Right atrium auricular region (tissue), 2 donors: ENCODE measurements around the gene CTTNBP2NL. TPM values are rescaled to one million over a fixed set of nuclear protein-coding genes. Genes with fewer than 3 reads are reported as not detected.

Experiments
- DNase-seq: peaks from one replicate; pipeline ENCODE4 v3.0.0-alpha.2; 2019; ENCODE audit warnings: low spot score
- H3K27ac ChIP-seq, 2 donors: fragments of 200-600 bp; sonication (generic); 1 replicate in 1 of 2; 2 replicates in 1 of 2; pipeline ENCODE4 v1.5.1; 2016 to 2019
- H3K27me3 ChIP-seq, 2 donors: fragments of 200-600 bp; sonication (generic); one replicate each; pipeline versions ENCODE4 v1.5.1 to v1.6.0; 2017 to 2019
- H3K36me3 ChIP-seq: fragments of 200-600 bp; sonication (generic); one replicate; pipeline ENCODE4 v1.5.1; 2016
- H3K4me1 ChIP-seq, 2 donors: fragments of 200-600 bp; sonication (generic); one replicate each; pipeline versions ENCODE4 v1.5.1 to v1.6.0; 2017 to 2019
- H3K4me3 ChIP-seq, 2 donors: fragments of 200-600 bp; sonication (generic); 1 replicate in 1 of 2; 2 replicates in 1 of 2; pipeline ENCODE4 v1.5.1; 2017 to 2019; ENCODE audit warnings: mild to moderate bottlenecking in 1 of 2, moderate library complexity in 1 of 2
- H3K9me3 ChIP-seq, 2 donors: fragments of 200-600 bp; sonication (generic); one replicate each; pipeline ENCODE4 v1.5.1; 2019
- CTCF ChIP-seq, 2 donors: fragments of 200-600 bp; sonication (generic); IDR thresholded peaks; one replicate each; pipeline ENCODE4 v1.5.1; 2019; ENCODE audit warnings: antibody characterized with exemption in 2 of 2
- total RNA-seq, 2 donors: library from RNA; depleted of rRNA; stranded (reverse); fragments of >200 nt; gene quantifications; one replicate each; pipeline ENCODE4 v1.1.0, GENCODE V29; 2016

CTTNBP2NL gene
- total RNA-seq, 2 donors from 2014 or later: 10.2 to 13.4 TPM

- Histone ChIP-seq H3K4me3 (no peak overlapping the region), H3K4me1 (no peaks in the 10 kb centered on the region), H3K27me3 (no peaks in the 10 kb centered on the region), H3K9me3 (no peaks in the 10 kb centered on the region), H3K36me3 (no peaks in the 10 kb centered on the region), H3K27ac (no peak overlapping the region)
- no peak for TF ChIP-seq CTCF (IDR thresholded peaks at IDR 0.05)
- DNase-seq: no peak
Observed at GRCh38 chr1:112493351-112493750, 97.3 kb downstream of the CTTNBP2NL start.

GRCh38 chr1:112496290-112496689 lies 100.3 kb downstream of the CTTNBP2NL start:
- H3K9me3 ChIP-seq: no peaks in the 10 kb centered on the region
- no peaks in the 10 kb centered on the region for H3K36me3 ChIP-seq
- TF ChIP-seq CTCF (IDR thresholded peaks at IDR 0.05): no peak
- no peak overlapping the region for H3K27ac ChIP-seq
- no peak for DNase-seq
- H3K4me1 ChIP-seq: peaks cover 0 to 2% of the 10 kb centered on the region in 2 donors
- H3K4me3 ChIP-seq: no peak overlapping the region
- no peaks in the 10 kb centered on the region for H3K27me3 ChIP-seq

- peak overlapping the region; percentile 69 to 75 for H3K27ac ChIP-seq
- peak; percentile 69 to 87 for TF ChIP-seq CTCF (IDR thresholded peaks at IDR 0.05)
Observed at GRCh38 chr1:112501810-112502641, 106.0 kb downstream of the CTTNBP2NL start.

GRCh38 chr1:112502826-112503225 lies 106.8 kb downstream of the CTTNBP2NL start:
- Histone ChIP-seq H3K4me1 (peaks cover 0 to 33% of the 10 kb centered on the region in 2 donors), H3K9me3 (no peaks in the 10 kb centered on the region), H3K4me3 (no peak overlapping the region), H3K27me3 (no peaks in the 10 kb centered on the region), H3K36me3 (no peaks in the 10 kb centered on the region), H3K27ac (peak overlapping the region in 1 of 2 donors; percentile 75)
- TF ChIP-seq CTCF (IDR thresholded peaks at IDR 0.05): no peak
- DNase-seq: no peak

More at GRCh38 chr1:112501810-112502641, 106.0 kb downstream of the CTTNBP2NL start:
- peak; percentile 70 for DNase-seq
- Histone ChIP-seq H3K27me3 (no peaks in the 10 kb centered on the region), H3K4me3 (peak overlapping the region; percentile 36 to 64), H3K36me3 (no peaks in the 10 kb centered on the region), H3K4me1 (peaks cover 0 to 29% of the 10 kb centered on the region in 2 donors), H3K9me3 (no peaks in the 10 kb centered on the region)

GRCh38 chr1:112504001-112504660 lies 108.1 kb downstream of the CTTNBP2NL start:
- Histone ChIP-seq H3K36me3 (no peaks in the 10 kb centered on the region), H3K9me3 (no peaks in the 10 kb centered on the region), H3K4me1 (peaks cover 0 to 46% of the 10 kb centered on the region in 2 donors), H3K4me3 (no peak overlapping the region), H3K27ac (no peak overlapping the region), H3K27me3 (no peaks in the 10 kb centered on the region)
- TF ChIP-seq CTCF (IDR thresholded peaks at IDR 0.05): no peak
- DNase-seq: no peak
